ENCODE measurements around the gene ZNF844.
"Not testable (repeated sequence)": the region's sequence is repeated elsewhere in the genome, so short reads cannot be mapped to it uniquely, and the experiment has no call there.

ZNF844 gene

GRCh38 chr19:12092065-12092867, 27.7 kb downstream of the ZNF844 start:
- DNase-seq: peak in 56 of 58 donors; percentile 2 to 78 (median 56)

DNA sequence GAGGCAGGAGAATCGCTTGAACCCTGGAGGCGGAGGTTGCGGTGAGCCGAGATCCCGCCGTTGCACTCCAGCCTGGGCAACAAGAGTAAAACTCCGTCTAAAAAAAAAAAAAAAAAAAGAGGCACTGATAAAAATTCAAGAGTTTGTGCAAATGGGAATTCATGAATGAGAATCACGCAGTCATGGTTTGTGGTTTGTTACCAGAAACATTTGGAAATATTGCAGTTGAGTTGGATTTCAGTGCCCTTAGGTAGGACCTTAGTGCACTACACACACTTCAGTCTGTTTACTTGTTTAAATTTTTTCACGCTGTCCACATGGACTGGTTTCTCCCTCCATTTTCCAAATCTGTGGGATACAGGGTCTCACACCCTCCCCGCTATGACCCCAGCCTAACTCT, 28.4 kb downstream of the ZNF844 start:
- DNase-seq: no peak

GRCh38 chr19:12093777-12094176, 29.2 kb downstream of the ZNF844 start:
- no peak for DNase-seq

- DNase-seq: no peak
Measured at GRCh38 chr19:12095111-12095790, 30.7 kb downstream of the ZNF844 start.

GRCh38 chr19:12098040-12098439, 33.5 kb downstream of the ZNF844 start:
- DNase-seq: no peak

DNA sequence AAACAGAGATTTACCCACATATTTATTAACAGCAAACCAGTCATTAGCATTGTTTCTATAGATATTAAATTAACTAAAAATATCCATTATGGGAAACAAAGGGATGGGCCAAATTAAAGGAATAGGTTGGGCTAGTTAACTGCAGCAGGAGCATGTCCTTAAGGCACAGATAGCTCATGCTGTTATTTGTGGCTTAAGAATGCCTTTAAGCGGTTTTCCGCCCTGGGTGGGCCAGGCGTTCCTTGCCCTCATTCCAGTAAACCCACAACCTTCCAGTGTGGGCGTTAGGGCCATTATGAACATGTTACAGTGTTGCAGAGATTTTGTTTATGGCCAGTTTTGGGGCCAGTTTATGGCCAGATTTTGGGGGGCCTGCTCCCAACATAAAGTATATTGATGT, 39.4 kb downstream of the ZNF844 start:
- DNase-seq: not testable (repeated sequence)

- no peak for DNase-seq
Measured at GRCh38 chr19:12111176-12111575, 46.6 kb downstream of the ZNF844 start.

GRCh38 chr19:12111943-12112637, 47.6 kb downstream of the ZNF844 start:
- no peak for DNase-seq

- no peak for DNase-seq
Measured at GRCh38 chr19:12112701-12113100, 48.2 kb downstream of the ZNF844 start.

DNA sequence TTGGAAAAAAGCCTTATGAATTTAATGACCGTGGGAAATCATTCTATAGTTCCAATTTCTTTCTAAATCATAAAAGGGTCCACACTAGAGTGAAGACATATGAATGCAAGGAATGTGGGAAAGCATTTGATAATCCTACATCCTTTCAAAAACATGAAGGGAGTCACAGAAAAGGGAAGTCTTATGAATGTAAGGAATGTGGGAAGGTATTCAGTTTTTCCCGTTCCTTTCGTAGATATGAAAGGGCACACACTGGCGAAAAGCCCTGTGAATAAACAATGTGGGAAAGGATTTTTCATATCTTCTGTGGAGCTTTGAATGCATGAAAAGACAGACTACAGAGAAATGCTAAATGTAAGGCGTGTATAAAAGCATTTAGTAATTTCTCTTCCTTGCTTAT, 48.6 kb downstream of the ZNF844 start:
- no peak for DNase-seq

DNA sequence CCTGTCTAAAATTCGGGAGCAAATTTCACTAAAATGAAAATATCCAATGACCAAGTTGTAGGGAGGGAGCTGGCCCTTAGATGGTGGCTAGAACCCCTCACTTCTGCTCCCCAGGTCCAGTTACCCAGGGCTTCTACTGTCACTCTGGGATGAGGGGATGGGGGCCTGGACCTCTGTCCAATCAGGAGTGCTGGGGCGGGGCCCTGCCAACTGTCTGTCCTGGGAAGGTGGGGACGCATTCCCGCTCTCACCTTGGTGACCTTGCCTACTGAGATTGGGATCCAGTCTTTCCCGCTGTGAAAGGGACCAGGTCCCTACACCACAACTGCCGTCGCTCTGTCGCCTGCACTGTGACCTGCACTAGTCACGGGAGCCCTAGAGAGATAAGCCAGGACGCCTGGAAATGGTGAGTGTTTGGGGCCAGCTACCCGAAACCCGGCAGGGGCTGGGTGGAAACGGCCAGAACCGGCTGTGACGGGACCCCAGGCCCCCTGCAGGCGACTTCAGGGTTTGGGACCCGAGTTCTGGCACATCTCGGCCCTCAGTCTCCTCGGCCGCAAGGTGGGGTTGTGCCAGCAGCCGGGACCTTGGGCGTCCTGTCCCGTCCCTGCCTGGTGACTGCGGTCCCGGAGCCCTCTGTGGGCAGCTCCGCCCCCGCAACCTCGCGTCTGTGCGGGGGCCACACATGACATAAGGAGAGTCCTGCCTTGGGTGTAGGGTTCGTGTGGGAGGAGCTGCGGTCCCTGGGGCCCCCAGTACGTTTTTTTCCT, 52.9 kb downstream of the ZNF844 start:
- no peak for DNase-seq

GRCh38 chr19:12126707-12127106, 62.2 kb downstream of the ZNF844 start:
- peak in 2 of 58 donors; percentile 0 for DNase-seq
